GM19193 (cell line): ENCODE results near the gene WNT16.

Source experiments
- POLR2A ChIP-seq: IDR thresholded peaks from 4 replicates; pipeline ENCODE4 v1.6.1; 2011; ENCODE audit not compliant: insufficient read depth, insufficient read length; ENCODE audit errors: extremely low read depth

The WNT16 gene

GRCh38 chr7:121352323-121352722, 23.5 kb downstream of the WNT16 start:
- TF ChIP-seq POLR2A: no peak

GRCh38 chr7:121355574-121355973, 26.8 kb downstream of the WNT16 start:
- TF ChIP-seq POLR2A: no peak

GRCh38 chr7:121360564-121360963, 31.8 kb downstream of the WNT16 start:
- TF ChIP-seq POLR2A: no peak

GRCh38 chr7:121366852-121367431, 38.1 kb downstream of the WNT16 start:
- TF ChIP-seq POLR2A: no peak

- TF ChIP-seq POLR2A: no peak
Observed at GRCh38 chr7:121369462-121369861, 40.7 kb downstream of the WNT16 start.

- TF ChIP-seq POLR2A: no peak
Observed at GRCh38 chr7:121371367-121371766, 42.6 kb downstream of the WNT16 start.

- no peak for TF ChIP-seq POLR2A
Observed at GRCh38 chr7:121371883-121372282, 43.1 kb downstream of the WNT16 start.

GRCh38 chr7:121372376-121373010, 43.7 kb downstream of the WNT16 start:
- no peak for TF ChIP-seq POLR2A

GRCh38 chr7:121373177-121373576, 44.4 kb downstream of the WNT16 start:
- no peak for TF ChIP-seq POLR2A

GRCh38 chr7:121376979-121377378, 48.2 kb downstream of the WNT16 start:
- no peak for TF ChIP-seq POLR2A

- no peak for TF ChIP-seq POLR2A
Observed at GRCh38 chr7:121379930-121380329, 51.1 kb downstream of the WNT16 start.

GRCh38 chr7:121382473-121382872, 53.7 kb downstream of the WNT16 start:
- TF ChIP-seq POLR2A: no peak

GRCh38 chr7:121383235-121383910, 54.6 kb downstream of the WNT16 start:
- no peak for TF ChIP-seq POLR2A

GRCh38 chr7:121384265-121384664, 55.5 kb downstream of the WNT16 start:
- TF ChIP-seq POLR2A: no peak

GRCh38 chr7:121385056-121385799, 56.4 kb downstream of the WNT16 start:
- no peak for TF ChIP-seq POLR2A
